GM23338 (cell line): ENCODE measurements around the gene PIANP. TPM values are rescaled to one million over a fixed set of nuclear protein-coding genes. Genes with fewer than 3 reads are reported as not detected.
"Not testable (repeated sequence)": the region's sequence is repeated elsewhere in the genome, so short reads cannot be mapped to it uniquely, and the experiment has no call there.

Experiments
- ATAC-seq: fragments of 200-7000 bp; cut with Tn5 transposase; 3 replicates; pipeline ENCODE4 v1.9.1; 2020
- DNase-seq: peaks from one replicate; pipeline ENCODE4 v3.0.0-alpha.2; 2015; ENCODE audit warnings: low spot score
- H2AFZ ChIP-seq: fragments of 200-600 bp; sonication (generic); 2 replicates; pipeline ENCODE4 v1.8.0; 2016; ENCODE audit warnings: antibody characterized with exemption, mild to moderate bottlenecking, moderate library complexity
- H3F3A ChIP-seq: fragments of 200-600 bp; sonication (generic); replicated peaks from 2 replicates; pipeline ENCODE4 v1.8.0; 2017; ENCODE audit warnings: antibody characterized with exemption, mixed run types, low read depth
- H3K27ac ChIP-seq: fragments of 200-600 bp; sonication (generic); 2 replicates; pipeline ENCODE4 v1.6.1; 2016; ENCODE audit warnings: low read depth
- H3K27me3 ChIP-seq: fragments of 200-600 bp; sonication (generic); 2 replicates; pipeline ENCODE4 v1.8.0; 2016; ENCODE audit warnings: mild to moderate bottlenecking, mixed run types, moderate library complexity; ENCODE audit not compliant: insufficient read depth
- H3K36me3 ChIP-seq: fragments of 200-600 bp; sonication (generic); 2 replicates; pipeline ENCODE4 v1.8.0; 2016; ENCODE audit warnings: mild to moderate bottlenecking; ENCODE audit not compliant: insufficient read depth
- H3K4me1 ChIP-seq: fragments of 200-600 bp; sonication (generic); 2 replicates; pipeline ENCODE4 v1.8.0; 2016; ENCODE audit warnings: mild to moderate bottlenecking, moderate library complexity; ENCODE audit not compliant: insufficient read depth
- H3K4me2 ChIP-seq: fragments of 200-600 bp; sonication (generic); 2 replicates; pipeline ENCODE4 v1.7.1; 2017; ENCODE audit warnings: mixed run types
- H3K4me3 ChIP-seq: fragments of 200-600 bp; sonication (generic); 2 replicates; pipeline ENCODE4 v1.6.1; 2016; ENCODE audit warnings: mixed run types
- H3K79me2 ChIP-seq: fragments of 200-600 bp; sonication (generic); replicated peaks from 2 replicates; pipeline ENCODE4 v1.8.0; 2017; ENCODE audit warnings: mild to moderate bottlenecking; ENCODE audit not compliant: insufficient read depth
- H3K9me2 ChIP-seq: fragments of 200-600 bp; sonication (generic); 2 replicates; pipeline ENCODE4 v1.8.0; 2017; ENCODE audit not compliant: insufficient read depth
- H4K20me1 ChIP-seq: fragments of 200-600 bp; sonication (generic); replicated peaks from 2 replicates; pipeline ENCODE4 v1.8.0; 2017; ENCODE audit warnings: mild to moderate bottlenecking; ENCODE audit not compliant: insufficient read depth
- H3K27ac Mint-ChIP-seq: 2 replicates; pipeline ENCODE4 v1.8.0; 2020; ENCODE audit warnings: inconsistent platforms, mild to moderate bottlenecking, moderate library complexity, mixed read lengths
- H3K27me3 Mint-ChIP-seq: 3 replicates; pipeline ENCODE4 v1.8.0; 2022; ENCODE audit warnings: low read depth, mild to moderate bottlenecking, moderate library complexity, mixed read lengths, inconsistent platforms; ENCODE audit not compliant: insufficient read depth, poor library complexity
- H3K36me3 Mint-ChIP-seq: 3 replicates; pipeline ENCODE4 v1.8.0; 2021; ENCODE audit warnings: low read depth, mild to moderate bottlenecking, inconsistent platforms, moderate library complexity, mixed read lengths
- H3K4me1 Mint-ChIP-seq: 3 replicates; pipeline ENCODE4 v1.8.0; 2020; ENCODE audit warnings: mild to moderate bottlenecking, inconsistent platforms, mixed read lengths
- H3K4me3 Mint-ChIP-seq: 3 replicates; pipeline ENCODE4 v1.8.0; 2021; ENCODE audit warnings: moderate library complexity, mild to moderate bottlenecking, inconsistent platforms, mixed read lengths
- H3K9me3 Mint-ChIP-seq: 3 replicates; pipeline ENCODE4 v1.8.0; 2020; ENCODE audit warnings: moderate library complexity, mild to moderate bottlenecking, inconsistent platforms, mixed read lengths
- CREB1 ChIP-seq: fragments of 250-450 bp; sonication (Bioruptor Pico); IDR thresholded peaks from 2 replicates; pipeline ENCODE4 v1.5.0; 2020; ENCODE audit warnings: low read depth, mild to moderate bottlenecking, moderate library complexity
- POLR2AphosphoS5 ChIP-seq: IDR thresholded peaks from 2 replicates; pipeline ENCODE4 v1.6.1; 2016; ENCODE audit warnings: antibody characterized with exemption, low read depth
- ZNF114 ChIP-seq: fragments of 250-450 bp; sonication (Bioruptor Pico); IDR thresholded peaks from 2 replicates; pipeline ENCODE4 v1.5.0; 2020; ENCODE audit warnings: mild to moderate bottlenecking, moderate library complexity
- ZNF331 ChIP-seq: fragments of 250-450 bp; sonication (Bioruptor Pico); IDR thresholded peaks from 2 replicates; pipeline ENCODE4 v1.5.0; 2020; ENCODE audit warnings: low read depth, mild to moderate bottlenecking, moderate library complexity
- polyA plus RNA-seq: library from polyadenylated mRNA; unstranded; fragments of >200 nt; fragmentation: Nextera tagmentation; extraction: Ambion mirVana; gene quantifications from 2 replicates; pipeline ENCODE4 v1.2.1, GENCODE V29; 2016
- total RNA-seq: library from RNA; depleted of rRNA; stranded (reverse); fragments of >200 nt; shearing (Covaris generic); gene quantifications from 2 replicates; pipeline ENCODE4 v1.2.3, GENCODE V29; 2014

Gene PIANP
- total and polyA plus RNA-seq, 2 experiments from 2014 or later: 2.2 to 6.4 TPM

DNA sequence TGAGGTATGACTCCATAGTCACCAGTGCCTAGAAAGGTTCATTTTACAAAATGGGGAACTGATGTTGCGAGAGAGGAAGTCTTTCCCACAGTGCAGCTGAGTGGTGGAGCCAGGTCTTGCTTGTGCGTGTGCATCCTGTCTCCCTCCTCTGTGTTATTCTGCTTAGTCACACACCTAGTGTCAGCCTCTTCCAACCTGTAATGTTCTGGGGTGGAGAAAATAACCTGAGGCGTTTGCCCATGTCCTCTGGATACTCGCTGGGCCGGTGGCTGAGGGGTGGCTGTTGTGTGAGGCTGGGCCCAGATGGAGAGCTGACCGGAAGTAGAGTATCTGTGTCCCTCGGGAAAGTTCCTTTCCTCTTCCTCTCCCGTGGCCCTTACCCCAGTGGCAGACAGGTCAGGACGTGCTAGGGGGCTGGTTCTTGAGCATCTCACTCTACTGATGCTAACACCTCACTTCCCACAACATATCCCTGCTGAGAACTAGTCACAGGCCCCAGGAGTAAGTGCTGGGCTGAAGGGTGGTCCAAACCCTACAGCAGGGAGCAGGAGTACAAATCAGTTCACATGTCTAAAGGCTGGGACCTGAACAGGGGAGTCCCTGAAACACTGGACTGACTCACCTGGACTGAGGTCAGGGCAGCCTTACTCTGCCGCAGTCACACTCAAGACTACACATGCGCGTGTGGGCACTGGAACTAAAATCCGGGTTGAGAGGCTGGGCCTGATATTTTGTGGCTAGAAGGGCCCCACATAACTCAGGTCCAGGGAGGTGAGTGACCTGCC, 45.3 kb upstream of the PIANP start:
- Mint-ChIP-seq H3K36me3 (peaks cover 56% of the 10 kb centered on the region), H3K27me3 (peaks cover 11% of the 10 kb centered on the region), H3K4me1 (peaks cover 4% of the 10 kb centered on the region; the same call in 1 of the 3 replicates), H3K9me3 (no peaks in the 10 kb centered on the region), H3K27ac (peak overlapping the region; percentile 81), H3K4me3 (no peak overlapping the region)
- H3K27ac ChIP-seq: 0 out of 2 replicates have a peak overlapping the region, but pooled peaks have one; percentile 39
- peaks cover 5% of the 10 kb centered on the region for H3K79me2 ChIP-seq
- H3F3A ChIP-seq: 0 out of 2 replicates have a peak, but pooled peaks cover 5% of the 10 kb centered on the region
- no peak overlapping the region for H3K4me3 ChIP-seq
- TF ChIP-seq CREB1 (CRISPR knock-in tag) (no peak), ZNF114 (CRISPR knock-in tag) (no peak), POLR2AphosphoS5 (0 out of 2 replicates have a peak, but pooled peaks have one; percentile 32)
- H3K36me3 ChIP-seq: peaks cover 25% of the 10 kb centered on the region
- no peak for ATAC-seq
- no peaks in the 10 kb centered on the region for H3K27me3 ChIP-seq
- no peak overlapping the region for H2AFZ ChIP-seq
- no peaks in the 10 kb centered on the region for H3K9me2 ChIP-seq
- no peak overlapping the region for H3K4me2 ChIP-seq
- no peak for DNase-seq
- peaks cover 5% of the 10 kb centered on the region; the same call in 1 of the 2 replicates for H4K20me1 ChIP-seq
- H3K4me1 ChIP-seq: no peaks in the 10 kb centered on the region

DNA sequence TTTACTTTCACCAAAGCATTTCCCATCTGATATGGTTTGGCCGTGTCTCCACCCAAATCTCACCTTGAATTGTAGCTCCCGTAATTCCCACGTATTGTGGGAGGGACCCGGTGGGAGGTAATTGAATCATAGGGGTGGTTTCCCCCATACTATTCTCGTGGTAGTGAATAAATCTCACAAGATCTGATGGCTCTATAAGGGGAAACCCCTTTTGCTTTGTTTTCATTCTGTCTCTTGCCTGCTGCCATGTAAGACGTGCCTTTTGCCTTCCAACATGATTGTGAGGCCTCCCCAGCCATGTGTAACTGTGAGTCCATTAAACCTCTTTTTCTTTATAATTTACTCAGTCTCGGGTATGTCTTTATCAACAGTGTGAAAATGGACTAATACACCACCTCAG, 42.7 kb upstream of the PIANP start:
- H2AFZ ChIP-seq, H3K4me3 Mint-ChIP-seq, H3K27me3 ChIP-seq, H3K9me3 Mint-ChIP-seq, H3F3A ChIP-seq, H3K79me2 ChIP-seq, H3K36me3 ChIP-seq, DNase-seq, H3K27ac ChIP-seq, H3K4me1 Mint-ChIP-seq, ATAC-seq, H4K20me1 ChIP-seq, H3K27me3 Mint-ChIP-seq, H3K4me2 ChIP-seq, H3K9me2 ChIP-seq, H3K4me3 ChIP-seq, H3K27ac Mint-ChIP-seq, H3K4me1 ChIP-seq: not testable (repeated sequence)
- peaks cover 32% of the 10 kb centered on the region for H3K36me3 Mint-ChIP-seq

DNA sequence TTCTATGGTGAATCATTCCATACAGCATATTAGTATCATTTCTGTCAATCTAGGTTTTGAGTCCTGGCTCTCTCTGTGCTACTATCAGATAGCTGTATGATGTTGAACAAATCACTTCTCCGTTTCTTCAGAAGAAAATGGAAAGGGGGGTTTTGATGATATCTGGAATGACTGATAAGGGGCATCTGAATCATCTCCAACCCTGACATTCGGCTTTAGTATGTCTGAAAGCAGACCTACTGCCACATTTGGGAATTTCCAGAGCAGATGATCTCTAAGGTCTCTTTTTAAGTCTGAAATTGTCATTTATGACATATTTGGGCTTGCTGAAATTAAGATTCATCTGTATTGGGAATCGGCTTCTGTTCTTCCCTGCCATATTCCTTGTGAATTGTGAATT, 42.2 kb upstream of the PIANP start:
- Histone ChIP-seq H2AFZ (no peak overlapping the region), H3K79me2 (no peaks in the 10 kb centered on the region), H3K4me1 (no peaks in the 10 kb centered on the region), H3F3A (0 out of 2 replicates have a peak, but pooled peaks cover 5% of the 10 kb centered on the region), H3K4me2 (no peak overlapping the region), H3K27me3 (no peaks in the 10 kb centered on the region), H3K9me2 (no peaks in the 10 kb centered on the region), H3K27ac (no peak overlapping the region), H3K4me3 (no peak overlapping the region), H3K36me3 (no peaks in the 10 kb centered on the region), H4K20me1 (no peaks in the 10 kb centered on the region)
- peaks cover 4% of the 10 kb centered on the region; the same call in 1 of the 3 replicates for H3K4me1 Mint-ChIP-seq
- TF ChIP-seq ZNF331 (CRISPR knock-in tag): no peak
- no peak for DNase-seq
- no peak overlapping the region for H3K27ac Mint-ChIP-seq
- ATAC-seq: no peak
- H3K9me3 Mint-ChIP-seq: no peaks in the 10 kb centered on the region
- H3K36me3 Mint-ChIP-seq: peaks cover 27% of the 10 kb centered on the region
- H3K27me3 Mint-ChIP-seq: peaks cover 8% of the 10 kb centered on the region
- H3K4me3 Mint-ChIP-seq: no peak overlapping the region

DNA sequence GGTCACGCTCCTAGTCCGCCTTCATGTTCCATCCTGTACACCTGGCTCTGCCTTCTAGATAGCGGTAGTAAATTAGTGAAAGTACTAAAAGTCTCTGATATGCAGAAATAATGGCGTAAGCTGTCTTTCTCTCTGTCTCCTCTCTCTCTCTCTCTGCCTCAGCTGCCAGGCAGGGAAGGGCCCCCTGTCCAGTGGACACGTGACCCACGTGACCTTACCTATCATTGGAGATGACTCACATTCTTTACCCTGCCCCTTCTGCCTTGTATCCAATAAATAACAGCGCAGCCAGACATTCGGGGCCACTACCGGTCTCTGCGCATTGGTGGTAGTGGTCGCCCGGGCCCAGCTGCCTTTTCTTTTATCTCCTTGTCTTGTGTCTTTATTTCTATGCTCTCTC, 41.5 kb upstream of the PIANP start:
- H3K9me3 Mint-ChIP-seq, ATAC-seq, H3K27me3 ChIP-seq, DNase-seq, H3F3A ChIP-seq, H3K27me3 Mint-ChIP-seq, H4K20me1 ChIP-seq, H3K36me3 ChIP-seq, H3K4me2 ChIP-seq, H3K4me1 Mint-ChIP-seq, H3K4me1 ChIP-seq, H2AFZ ChIP-seq, H3K4me3 ChIP-seq, H3K79me2 ChIP-seq, H3K27ac ChIP-seq, H3K9me2 ChIP-seq, H3K27ac Mint-ChIP-seq, H3K4me3 Mint-ChIP-seq: not testable (repeated sequence)
- H3K36me3 Mint-ChIP-seq: peaks cover 20% of the 10 kb centered on the region
